Colonic mucosa (tissue), 4 donors: Measurements from ENCODE around the gene CDH5. TPM values are rescaled to one million over a fixed set of nuclear protein-coding genes. Genes with fewer than 3 reads are reported as not detected.
"Not testable (repeated sequence)": the region's sequence is repeated elsewhere in the genome, so short reads cannot be mapped to it uniquely, and the experiment has no call there.

Source experiments
- DNase-seq: peaks from one replicate; pipeline ENCODE4 v3.0.0-alpha.2; 2020
- H3K27ac ChIP-seq: fragments of 200-600 bp; one replicate; pipeline ENCODE4 v1.8.0; 2021
- H3K27me3 ChIP-seq: fragments of 200-600 bp; one replicate; pipeline ENCODE4 v1.8.0; 2021
- H3K36me3 ChIP-seq: fragments of 200-600 bp; one replicate; pipeline ENCODE4 v1.8.0; 2021
- H3K4me1 ChIP-seq: fragments of 200-600 bp; one replicate; pipeline ENCODE4 v1.8.0; 2021; ENCODE audit warnings: mild to moderate bottlenecking
- H3K4me3 ChIP-seq: fragments of 200-600 bp; one replicate; pipeline ENCODE4 v1.8.0; 2021
- H3K9ac ChIP-seq, 2 donors: one replicate each; pipeline ENCODE4 v1.7.0; 2013; ENCODE audit warnings: control low read depth in 2 of 2, low read depth in 2 of 2, low read length in 2 of 2
- H3K9me3 ChIP-seq: fragments of 200-600 bp; one replicate; pipeline ENCODE4 v1.8.0; 2021
- CTCF ChIP-seq: fragments of 200-600 bp; IDR thresholded peaks from one replicate; pipeline ENCODE4 v1.8.0; 2022; ENCODE audit warnings: antibody characterized with exemption, mild to moderate bottlenecking
- intact Hi-C: fragments of 100-400 bp; cut with DNase I; formaldehyde crosslinking; loops from one replicate; pipeline ENCODE4 v1.14.1; 2022
- total RNA-seq, 2 donors: library from RNA; stranded (reverse); fragmentation: NEBNext Ultra II Directional in 1 of 2; extraction: Animal tissue kit (Norgen Biotek cat#: 25700) in 1 of 2; gene quantifications; one replicate each; pipeline ENCODE4 v1.2.1, GENCODE V29; 2021
- donor health status: healthy.
- donor health status: DM: no; HTN: no; CAD: no.
- donor health status: DM: no; HTN: no; CAD: no.

The CDH5 gene
- total RNA-seq, 2 donors from 2014 or later = 4.4 to 15.2 TPM

GRCh38 chr16:66446737-66447136, 80.2 kb downstream of the CDH5 start:
- Histone ChIP-seq H3K27me3 (no peaks in the 10 kb centered on the region), H3K4me3 (no peak overlapping the region), H3K4me1 (no peaks in the 10 kb centered on the region), H3K9ac (no peak overlapping the region), H3K9me3 (no peaks in the 10 kb centered on the region), H3K27ac (no peak overlapping the region), H3K36me3 (no peaks in the 10 kb centered on the region)
- intact Hi-C loops = no loop called here
- no peak for TF ChIP-seq CTCF
- no peak for DNase-seq

- intact Hi-C loops = no loop called here
- DNase-seq = no peak
Measured at GRCh38 chr16:66447491-66447890, 81.0 kb downstream of the CDH5 start.

GRCh38 chr16:66451548-66451947, 85.1 kb downstream of the CDH5 start:
- DNase-seq = no peak
- intact Hi-C loops = no loop called here
- Histone ChIP-seq H3K9ac (no peak overlapping the region), H3K36me3 (no peaks in the 10 kb centered on the region), H3K4me1 (no peaks in the 10 kb centered on the region), H3K27ac (no peak overlapping the region), H3K4me3 (no peak overlapping the region), H3K9me3 (no peaks in the 10 kb centered on the region), H3K27me3 (no peaks in the 10 kb centered on the region)
- TF ChIP-seq CTCF = no peak

More at GRCh38 chr16:66447491-66447890, 81.0 kb downstream of the CDH5 start:
- no peaks in the 10 kb centered on the region for H3K9me3 ChIP-seq
- no peak overlapping the region for H3K4me3 ChIP-seq
- H3K9ac ChIP-seq = no peak overlapping the region
- no peaks in the 10 kb centered on the region for H3K4me1 ChIP-seq
- H3K27ac ChIP-seq = no peak overlapping the region
- no peak for TF ChIP-seq CTCF
- H3K27me3 ChIP-seq = no peaks in the 10 kb centered on the region
- no peaks in the 10 kb centered on the region for H3K36me3 ChIP-seq

GRCh38 chr16:66453230-66453629, 86.7 kb downstream of the CDH5 start:
- intact Hi-C loops, H3K27me3 ChIP-seq, H3K9me3 ChIP-seq, H3K4me1 ChIP-seq, H3K9ac ChIP-seq, H3K4me3 ChIP-seq, H3K36me3 ChIP-seq, DNase-seq, H3K27ac ChIP-seq: not testable (repeated sequence)

Other genes starting within 250 kb of the CDH5 start
- under 1 TPM in 1 of 2 donors, not detected in 1; 0.32 TPM for gene BEAN1, start 60.6 kb downstream of the CDH5 start, total RNA-seq
- 10 to 100 TPM; 11.9 to 17.0 TPM for gene TK2, start 183.4 kb downstream of the CDH5 start, total RNA-seq
- 10 to 100 TPM; 41.5 to 58.4 TPM for gene CKLF, start 185.9 kb downstream of the CDH5 start, total RNA-seq
- gene CMTM1, start 199.7 kb downstream of the CDH5 start, total RNA-seq = 1 to 10 TPM; 5.1 to 9.4 TPM
- not detected for gene CMTM2, start 212.8 kb downstream of the CDH5 start, total RNA-seq
- gene CMTM3, start 238.0 kb downstream of the CDH5 start, total RNA-seq = 1 to 10 TPM; 4.0 to 7.9 TPM